Measurements from ENCODE around the gene TDRD5. TPM values are rescaled to one million over a fixed set of nuclear protein-coding genes. Genes with fewer than 3 reads are reported as not detected.

The TDRD5 gene
- total RNA-seq = not detected
- not detected for total RNA-seq (2013)

- H3K36me3 ChIP-seq (ENCODE audit: control insufficient read depth, insufficient read depth, low read length) = no peaks in the 10 kb centered on the region
- no peak within 1 kb of the TSS for H3K4me3 ChIP-seq (ENCODE audit: low read length)
- ATAC-seq = no peak
- Mint-ChIP-seq H3K36me3 (no peaks in the 10 kb centered on the region), H3K4me1 (no peaks in the 10 kb centered on the region), H3K9me3 (no peaks in the 10 kb centered on the region), H3K27ac (no peak within 1 kb of the TSS), H3K27me3 (ENCODE audit: low read depth in 2 of 2) (peaks cover 17 to 38% of the 10 kb centered on the region in 2 donors), H3K4me3 (no peak within 1 kb of the TSS)
- H3K9me3 ChIP-seq (ENCODE audit: control insufficient read depth, insufficient read depth, low read length) = no peaks in the 10 kb centered on the region
- no peak for DNase-seq
- peaks cover 2% of the 10 kb centered on the region for H3K27me3 ChIP-seq (ENCODE audit: control insufficient read depth, insufficient read depth, low read length)
- no peak for TF ChIP-seq CTCF (IDR thresholded peaks at IDR 0.05)
- no peak within 1 kb of the TSS for H3K27ac ChIP-seq (ENCODE audit: low read length)
- intact Hi-C loops (cut with micrococcal nuclease) = no loop called here
- 25% methylated on average over 75 of the region's 75 CpGs for WGBS (ENCODE audit: insufficient coverage)
- no peaks in the 10 kb centered on the region for H3K4me1 ChIP-seq (ENCODE audit: control insufficient read depth, insufficient read depth, low read length)
These were observed at the start of gene TDRD5 for GRCh38 chr1:179591592-179592580. Gene TDRD5 (plus strand): TSS chr1:179591832. CDS start chr1:179592616, 784 bp downstream.

GRCh38 chr1:179545321-179545720 is 46.3 kb upstream of the TDRD5 start:
- no peaks in the 10 kb centered on the region for H3K9me3 Mint-ChIP-seq
- Histone ChIP-seq H3K27ac (ENCODE audit: low read length) (no peak overlapping the region), H3K27me3 (ENCODE audit: control insufficient read depth, insufficient read depth, low read length) (no peaks in the 10 kb centered on the region), H3K36me3 (ENCODE audit: control insufficient read depth, insufficient read depth, low read length) (no peaks in the 10 kb centered on the region), H3K4me1 (ENCODE audit: control insufficient read depth, insufficient read depth, low read length) (no peaks in the 10 kb centered on the region), H3K9me3 (ENCODE audit: control insufficient read depth, insufficient read depth, low read length) (no peaks in the 10 kb centered on the region), H3K4me3 (ENCODE audit: low read length) (no peak overlapping the region)
- intact Hi-C loops (cut with micrococcal nuclease) = no loop called here
- ATAC-seq = no peak
- no peaks in the 10 kb centered on the region for H3K36me3 Mint-ChIP-seq
- no peak overlapping the region for H3K27ac Mint-ChIP-seq
- peaks cover 0 to 2% of the 10 kb centered on the region in 2 donors for H3K27me3 Mint-ChIP-seq (ENCODE audit: low read depth in 2 of 2)
- TF ChIP-seq CTCF (IDR thresholded peaks at IDR 0.05) = no peak
- no peaks in the 10 kb centered on the region for H3K4me1 Mint-ChIP-seq
- H3K4me3 Mint-ChIP-seq = no peak overlapping the region
- 90% methylated on average over 3 of the region's 3 CpGs for WGBS (ENCODE audit: insufficient coverage)
- no peak for DNase-seq

GRCh38 chr1:179547021-179547535 is 44.6 kb upstream of the TDRD5 start:
- no peaks in the 10 kb centered on the region for H3K9me3 ChIP-seq (ENCODE audit: control insufficient read depth, insufficient read depth, low read length)
- no peaks in the 10 kb centered on the region for H3K27me3 ChIP-seq (ENCODE audit: control insufficient read depth, insufficient read depth, low read length)
- no peak overlapping the region for H3K27ac ChIP-seq (ENCODE audit: low read length)
- no peaks in the 10 kb centered on the region for H3K36me3 Mint-ChIP-seq
- no peaks in the 10 kb centered on the region for H3K36me3 ChIP-seq (ENCODE audit: control insufficient read depth, insufficient read depth, low read length)
- no peak overlapping the region for H3K27ac Mint-ChIP-seq
- peaks cover 0 to 4% of the 10 kb centered on the region in 2 donors for H3K27me3 Mint-ChIP-seq (ENCODE audit: low read depth in 2 of 2)
- H3K4me1 ChIP-seq (ENCODE audit: control insufficient read depth, insufficient read depth, low read length) = no peaks in the 10 kb centered on the region
- DNase-seq (no peak), ATAC-seq (no peak)
- no peaks in the 10 kb centered on the region for H3K9me3 Mint-ChIP-seq
- no peak overlapping the region for H3K4me3 Mint-ChIP-seq
- intact Hi-C loops (cut with micrococcal nuclease) = no loop called here
- no peaks in the 10 kb centered on the region for H3K4me1 Mint-ChIP-seq
- no peak for TF ChIP-seq CTCF (IDR thresholded peaks at IDR 0.05)
- no peak overlapping the region for H3K4me3 ChIP-seq (ENCODE audit: low read length)
- WGBS (ENCODE audit: insufficient coverage) = 64% methylated on average over 2 of the region's 2 CpGs
